WTC11 (cell line): ENCODE measurements around the gene SLC4A1AP. TPM values are rescaled to one million over a fixed set of nuclear protein-coding genes. Genes with fewer than 3 reads are reported as not detected.

ENCODE experiments used
- ATAC-seq: fragments of 200-7000 bp; cut with Tn5 transposase; 2 replicates; pipeline ENCODE4 v1.10.0; 2021; ENCODE audit warnings: mild to moderate bottlenecking, moderate library complexity
- CTCF ChIA-PET: fragments of 300-600 bp; sonication (Branson Sonifier 250); formaldehyde crosslinking; loops from one replicate; lab custom pipeline; 2021; ENCODE audit warnings: antibody characterized with exemption; lab: Charles Lee
- POLR2A ChIA-PET: fragments of 350-600 bp; sonication (Branson Sonifier 250); formaldehyde crosslinking; loops from one replicate; lab custom pipeline; 2021; ENCODE audit warnings: antibody characterized with exemption; lab: Charles Lee
- DNase-seq: peaks from one replicate; pipeline ENCODE4 v3.0.0; 2021; ENCODE audit warnings: low spot score
- H3K27ac Mint-ChIP-seq: 2 replicates; pipeline ENCODE4 v1.8.0; 2021; ENCODE audit warnings: mixed read lengths
- H3K27me3 Mint-ChIP-seq: 2 replicates; pipeline ENCODE4 v1.8.0; 2021; ENCODE audit warnings: low read depth, mild to moderate bottlenecking, moderate library complexity, mixed read lengths
- H3K36me3 Mint-ChIP-seq: 2 replicates; pipeline ENCODE4 v1.8.0; 2021; ENCODE audit warnings: mixed read lengths
- H3K4me1 Mint-ChIP-seq: 2 replicates; pipeline ENCODE4 v1.8.0; 2022; ENCODE audit warnings: mixed read lengths
- H3K4me3 Mint-ChIP-seq: 2 replicates; pipeline ENCODE4 v1.8.0; 2021; ENCODE audit warnings: mild to moderate bottlenecking, moderate library complexity, mixed read lengths
- H3K9me3 Mint-ChIP-seq: 2 replicates; pipeline ENCODE4 v1.8.0; 2021; ENCODE audit warnings: mixed read lengths
- AR ChIP-seq: fragments of 250-450 bp; sonication (Bioruptor Pico); IDR thresholded peaks from 2 replicates; pipeline ENCODE4 v1.9.0; 2021; ENCODE audit warnings: mild to moderate bottlenecking
- ATF2 ChIP-seq: sonication (generic); formaldehyde crosslinking; IDR thresholded peaks from 2 replicates; pipeline ENCODE4 v1.8.1; 2022; ENCODE audit warnings: low read depth, missing genetic modification reagents, borderline replicate concordance
- CTCF ChIP-seq: fragments of 200-600 bp; IDR thresholded peaks from 2 replicates; pipeline ENCODE4 v1.8.0; 2022; ENCODE audit warnings: antibody characterized with exemption
- E2F4 ChIP-seq: sonication (generic); formaldehyde crosslinking; IDR thresholded peaks from 2 replicates; pipeline ENCODE4 v1.8.1; 2022; ENCODE audit warnings: low read depth, mild to moderate bottlenecking, moderate library complexity, missing genetic modification reagents, borderline replicate concordance
- ELF4 ChIP-seq: sonication (generic); formaldehyde crosslinking; IDR thresholded peaks from 2 replicates; pipeline ENCODE4 v1.8.1; 2022; ENCODE audit warnings: low read depth, mild to moderate bottlenecking, moderate library complexity, missing genetic modification reagents
- ESRRA ChIP-seq: sonication (generic); formaldehyde crosslinking; IDR thresholded peaks from 2 replicates; pipeline ENCODE4 v1.8.1; 2022; ENCODE audit warnings: mild to moderate bottlenecking, missing genetic modification reagents, borderline replicate concordance
- ETV6 ChIP-seq: sonication (generic); formaldehyde crosslinking; IDR thresholded peaks from 2 replicates; pipeline ENCODE4 v1.8.1; 2022; ENCODE audit warnings: mild to moderate bottlenecking, missing genetic modification reagents
- GTF2I ChIP-seq: fragments of 250-450 bp; sonication (Bioruptor Pico); conservative IDR thresholded peaks from 2 replicates; pipeline ENCODE4 v1.4.0; 2021; ENCODE audit warnings: mild to moderate bottlenecking
- HMGA2 ChIP-seq: fragments of 250-450 bp; sonication (Bioruptor Pico); IDR thresholded peaks from 2 replicates; pipeline ENCODE4 v1.4.0; 2021; ENCODE audit warnings: mild to moderate bottlenecking, moderate library complexity
- HMGXB4 ChIP-seq: sonication (generic); formaldehyde crosslinking; IDR thresholded peaks from 2 replicates; pipeline ENCODE4 v1.8.1; 2023; ENCODE audit warnings: mild to moderate bottlenecking, moderate library complexity, missing genetic modification reagents
- IRF2 ChIP-seq: sonication (generic); formaldehyde crosslinking; IDR thresholded peaks from 2 replicates; pipeline ENCODE4 v1.8.0; 2022; ENCODE audit warnings: low read depth, missing genetic modification reagents, borderline replicate concordance
- JAZF1 ChIP-seq: fragments of 250-450 bp; sonication (Bioruptor Pico); IDR thresholded peaks from 2 replicates; pipeline ENCODE4 v1.9.0; 2021; ENCODE audit warnings: moderate library complexity, mild to moderate bottlenecking, inconsistent platforms
- MLX ChIP-seq: sonication (generic); formaldehyde crosslinking; IDR thresholded peaks from 2 replicates; pipeline ENCODE4 v1.8.1; 2023; ENCODE audit warnings: mild to moderate bottlenecking, missing genetic modification reagents, moderate library complexity
- NFATC4 ChIP-seq: fragments of 250-450 bp; sonication (Bioruptor Pico); IDR thresholded peaks from 2 replicates; pipeline ENCODE4 v1.9.0; 2021; ENCODE audit warnings: mild to moderate bottlenecking
- NR2C2 ChIP-seq: sonication (generic); formaldehyde crosslinking; IDR thresholded peaks from 2 replicates; pipeline ENCODE4 v1.8.0; 2022; ENCODE audit warnings: mild to moderate bottlenecking, missing genetic modification reagents
- SMAD4 ChIP-seq: sonication (generic); formaldehyde crosslinking; IDR thresholded peaks from 2 replicates; pipeline ENCODE4 v1.8.0; 2022; ENCODE audit warnings: mild to moderate bottlenecking, missing genetic modification reagents
- SOX15 ChIP-seq: fragments of 250-450 bp; sonication (Bioruptor Pico); IDR thresholded peaks from 2 replicates; pipeline ENCODE4 v1.9.0; 2021; ENCODE audit warnings: mild to moderate bottlenecking
- TEAD4 ChIP-seq: sonication (generic); formaldehyde crosslinking; IDR thresholded peaks from 2 replicates; pipeline ENCODE4 v1.8.0; 2022; ENCODE audit warnings: mild to moderate bottlenecking, missing genetic modification reagents
- ZNF138 ChIP-seq: sonication (generic); formaldehyde crosslinking; conservative IDR thresholded peaks from 2 replicates; pipeline ENCODE4 v1.8.1; 2022; ENCODE audit warnings: mild to moderate bottlenecking, moderate library complexity, missing genetic modification reagents
- ZNF232 ChIP-seq: sonication (generic); formaldehyde crosslinking; IDR thresholded peaks from 2 replicates; pipeline ENCODE4 v1.8.0; 2022; ENCODE audit warnings: mild to moderate bottlenecking, missing genetic modification reagents
- ZNF317 ChIP-seq: sonication (generic); formaldehyde crosslinking; IDR thresholded peaks from 2 replicates; pipeline ENCODE4 v1.8.1; 2023; ENCODE audit warnings: low read depth, mild to moderate bottlenecking, moderate library complexity, missing genetic modification reagents, borderline replicate concordance
- ZNF671 ChIP-seq: fragments of 250-450 bp; sonication (Bioruptor Pico); IDR thresholded peaks from 2 replicates; pipeline ENCODE4 v1.8.0; 2021; ENCODE audit warnings: mild to moderate bottlenecking
- total RNA-seq: library from RNA; stranded (reverse); gene quantifications from 3 replicates; pipeline ENCODE4 v1.2.3, GENCODE V29; 2021

SLC4A1AP gene
- total RNA-seq, 1 experiment from 2014 or later, result 20.1 TPM

- DNase-seq, result no peak
- no peak for TF ChIP-seq ESRRA (CRISPR knock-in tag)
- TF ChIP-seq ELF4 (CRISPR knock-in tag), result no peak
- TF ChIP-seq MLX (CRISPR knock-in tag), result no peak
- no peak for TF ChIP-seq HMGA2 (CRISPR knock-in tag)
- no peak for TF ChIP-seq JAZF1 (CRISPR knock-in tag)
- no peak for TF ChIP-seq AR (CRISPR knock-in tag)
- no peak for TF ChIP-seq ZNF232 (CRISPR knock-in tag)
- no peak for TF ChIP-seq NR2C2 (CRISPR knock-in tag)
- TF ChIP-seq ZNF317 (CRISPR knock-in tag), result no peak
- no peak for TF ChIP-seq IRF2 (CRISPR knock-in tag)
- no peak for TF ChIP-seq GTF2I (CRISPR knock-in tag)
- no peak for TF ChIP-seq E2F4 (CRISPR knock-in tag)
- TF ChIP-seq HMGXB4 (CRISPR knock-in tag), result no peak
- no peak for TF ChIP-seq SMAD4 (CRISPR knock-in tag)
- no peak for TF ChIP-seq ZNF671 (CRISPR knock-in tag)
- TF ChIP-seq ATF2 (CRISPR knock-in tag), result no peak
- Mint-ChIP-seq H3K27ac (no peak overlapping the region), H3K4me1 (no peaks in the 10 kb centered on the region; the same call in none of the 2 replicates), H3K9me3 (no peaks in the 10 kb centered on the region), H3K36me3 (no peaks in the 10 kb centered on the region), H3K27me3 (no peaks in the 10 kb centered on the region; the same call in 1 of the 2 replicates), H3K4me3 (no peak overlapping the region)
- POLR2A ChIA-PET, result no interaction called here
- ATAC-seq, result no peak
- CTCF ChIA-PET, result interaction anchor here (3.7 kb wide), 1 partner anchor 15 kb away, joined by 23 read pairs; no protein-coding TSS in a partner anchor
Observed at GRCh38 chr2:27708666-27709065, 45.0 kb downstream of the SLC4A1AP start.

GRCh38 chr2:27709326-27709725 is 45.6 kb downstream of the SLC4A1AP start:
- Mint-ChIP-seq H3K27me3 (peaks cover 2% of the 10 kb centered on the region; the same call in 1 of the 2 replicates), H3K36me3 (no peaks in the 10 kb centered on the region), H3K27ac (no peak overlapping the region), H3K4me3 (no peak overlapping the region), H3K9me3 (no peaks in the 10 kb centered on the region), H3K4me1 (peaks cover 2% of the 10 kb centered on the region)
- DNase-seq, result no peak
- CTCF ChIA-PET, result interaction anchor here (1.5 to 3.7 kb wide), 2 partner anchors 14 to 26 kb away, joined by 3 to 23 read pairs; no protein-coding TSS in a partner anchor
- no peak for ATAC-seq
- POLR2A ChIA-PET, result no interaction called here
- TF ChIP-seq E2F4 (CRISPR knock-in tag) (no peak), ZNF138 (no peak), SMAD4 (CRISPR knock-in tag) (no peak), SOX15 (CRISPR knock-in tag) (no peak), MLX (CRISPR knock-in tag) (no peak), CTCF (no peak), ETV6 (CRISPR knock-in tag) (no peak), NFATC4 (CRISPR knock-in tag) (no peak), ZNF671 (CRISPR knock-in tag) (no peak), TEAD4 (CRISPR knock-in tag) (no peak), ZNF317 (CRISPR knock-in tag) (no peak)
